Urothelium cell line (cell line): ENCODE measurements around the gene MAMLD1.
"Not testable (repeated sequence)": the region's sequence is repeated elsewhere in the genome, so short reads cannot be mapped to it uniquely, and the experiment has no call there.

Experiments used
- DNase-seq: peaks from one replicate; pipeline ENCODE4 v3.0.0; 2011; ENCODE audit warnings: low spot score, mixed read lengths
- FAIRE-seq: peaks from 2 replicates; lab custom pipeline; 2011; peaks lifted over from hg19 to GRCh38; lab: Jason Lieb, UNC

The MAMLD1 gene, protein sequence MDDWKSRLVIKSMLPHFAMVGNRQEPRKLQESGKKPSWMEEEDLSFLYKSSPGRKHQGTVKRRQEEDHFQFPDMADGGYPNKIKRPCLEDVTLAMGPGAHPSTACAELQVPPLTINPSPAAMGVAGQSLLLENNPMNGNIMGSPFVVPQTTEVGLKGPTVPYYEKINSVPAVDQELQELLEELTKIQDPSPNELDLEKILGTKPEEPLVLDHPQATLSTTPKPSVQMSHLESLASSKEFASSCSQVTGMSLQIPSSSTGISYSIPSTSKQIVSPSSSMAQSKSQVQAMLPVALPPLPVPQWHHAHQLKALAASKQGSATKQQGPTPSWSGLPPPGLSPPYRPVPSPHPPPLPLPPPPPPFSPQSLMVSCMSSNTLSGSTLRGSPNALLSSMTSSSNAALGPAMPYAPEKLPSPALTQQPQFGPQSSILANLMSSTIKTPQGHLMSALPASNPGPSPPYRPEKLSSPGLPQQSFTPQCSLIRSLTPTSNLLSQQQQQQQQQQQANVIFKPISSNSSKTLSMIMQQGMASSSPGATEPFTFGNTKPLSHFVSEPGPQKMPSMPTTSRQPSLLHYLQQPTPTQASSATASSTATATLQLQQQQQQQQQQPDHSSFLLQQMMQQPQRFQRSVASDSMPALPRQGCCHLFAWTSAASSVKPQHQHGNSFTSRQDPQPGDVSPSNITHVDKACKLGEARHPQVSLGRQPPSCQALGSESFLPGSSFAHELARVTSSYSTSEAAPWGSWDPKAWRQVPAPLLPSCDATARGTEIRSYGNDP

DNA sequence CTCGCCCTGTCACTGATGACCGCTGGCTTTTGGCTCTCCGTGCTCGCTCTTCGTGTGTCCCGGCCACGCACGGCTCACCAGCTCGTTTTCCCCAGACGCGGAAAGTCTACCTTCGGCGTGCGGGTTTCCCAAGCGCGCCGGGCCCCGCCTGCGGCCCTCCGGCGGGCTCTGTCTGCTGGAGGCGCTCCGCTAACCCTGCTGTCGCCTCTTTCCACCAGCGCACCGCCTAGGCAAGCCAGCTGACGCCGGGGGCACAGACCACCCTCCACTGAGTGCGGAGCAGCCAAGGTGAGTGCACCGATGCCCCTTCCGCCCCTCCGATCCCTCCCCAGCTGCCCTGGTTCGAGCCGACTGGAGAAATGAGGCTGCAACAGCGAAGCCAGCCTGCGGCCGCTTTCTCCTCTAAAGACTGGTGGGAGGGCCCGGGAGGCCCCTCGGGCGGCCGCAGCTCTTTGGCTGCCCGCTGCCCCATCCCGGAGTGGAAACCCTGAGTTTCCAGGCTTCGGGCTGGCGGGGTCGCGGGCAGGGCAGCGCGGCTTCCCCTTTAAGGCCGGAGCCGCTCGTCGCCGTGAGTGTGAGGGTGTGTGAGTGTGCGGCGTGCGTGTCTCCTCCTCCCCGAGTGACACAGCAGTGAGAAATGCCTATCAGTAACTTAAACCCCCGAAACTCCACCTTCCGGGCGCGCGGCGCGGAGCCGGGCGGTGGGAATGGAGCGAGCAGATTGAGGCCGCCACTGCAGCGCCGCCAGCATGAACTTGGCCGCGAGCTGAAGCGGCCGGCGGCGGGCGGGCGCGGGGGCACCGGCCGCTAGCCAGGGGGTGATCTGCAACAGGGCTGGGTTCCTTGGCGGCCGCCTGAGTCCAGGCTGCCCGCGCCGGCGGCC lies at the start of gene MAMLD1:
TSS of gene MAMLD1 (plus strand) at position 719 of the 883 bp plus-strand sequence. CDS start 82,200 bp downstream, outside the sequence.
- no peak for FAIRE-seq
- DNase-seq = peak; percentile 49

GRCh38 chrX:150313514-150313913 lies 49.6 kb upstream of the MAMLD1 start:
- no peak for FAIRE-seq
- DNase-seq = no peak

- DNase-seq (no peak), FAIRE-seq (no peak)
These were observed 48.9 kb upstream of the MAMLD1 start for GRCh38 chrX:150314186-150314585.

DNA sequence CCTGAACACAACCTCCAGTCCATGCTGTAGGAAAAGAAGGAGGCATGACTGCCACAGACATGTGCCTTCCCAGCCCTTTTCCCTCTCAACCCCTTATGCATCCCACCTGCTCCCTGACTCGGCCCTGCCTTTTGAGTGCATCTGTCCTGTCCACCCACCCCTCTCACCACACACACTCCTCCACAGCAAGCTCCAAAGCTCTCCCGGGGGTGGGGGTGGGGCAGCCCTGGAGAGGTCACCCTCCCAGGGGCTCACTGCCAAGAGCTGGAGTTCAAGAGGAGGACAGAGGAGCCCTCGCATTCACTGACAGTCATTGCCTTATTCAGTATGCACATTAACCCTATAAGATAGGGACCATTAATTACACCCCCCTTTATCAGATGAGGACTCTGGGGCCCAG lies 46.6 kb upstream of the MAMLD1 start:
- FAIRE-seq (no peak), DNase-seq (no peak)

GRCh38 chrX:150323020-150323419 lies 40.1 kb upstream of the MAMLD1 start:
- no peak for FAIRE-seq

GRCh38 chrX:150324035-150324728 lies 38.9 kb upstream of the MAMLD1 start:
- peak; percentile 67 for DNase-seq
- FAIRE-seq = no peak

More at GRCh38 chrX:150323020-150323419, 40.1 kb upstream of the MAMLD1 start:
- no peak for DNase-seq

DNA sequence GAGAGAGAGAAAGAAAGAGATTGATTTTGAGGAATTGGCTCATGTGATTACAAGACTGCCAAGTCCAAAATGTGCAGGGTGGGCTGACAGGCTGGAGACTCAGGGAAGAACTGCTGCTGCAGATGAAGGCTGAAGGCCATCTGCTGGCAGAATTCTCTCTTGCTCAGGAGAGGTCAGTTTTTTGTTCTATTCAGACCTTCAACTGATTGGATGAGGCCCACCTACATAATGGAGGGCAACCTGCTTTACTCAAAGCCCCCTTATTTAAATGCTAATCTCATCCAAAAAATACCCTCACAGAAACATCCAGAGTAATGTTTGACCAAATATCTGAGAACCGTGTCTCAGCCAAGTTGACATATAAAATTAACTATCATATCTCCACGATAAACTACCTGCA lies 38.2 kb upstream of the MAMLD1 start:
- FAIRE-seq (no peak), DNase-seq (no peak)

DNA sequence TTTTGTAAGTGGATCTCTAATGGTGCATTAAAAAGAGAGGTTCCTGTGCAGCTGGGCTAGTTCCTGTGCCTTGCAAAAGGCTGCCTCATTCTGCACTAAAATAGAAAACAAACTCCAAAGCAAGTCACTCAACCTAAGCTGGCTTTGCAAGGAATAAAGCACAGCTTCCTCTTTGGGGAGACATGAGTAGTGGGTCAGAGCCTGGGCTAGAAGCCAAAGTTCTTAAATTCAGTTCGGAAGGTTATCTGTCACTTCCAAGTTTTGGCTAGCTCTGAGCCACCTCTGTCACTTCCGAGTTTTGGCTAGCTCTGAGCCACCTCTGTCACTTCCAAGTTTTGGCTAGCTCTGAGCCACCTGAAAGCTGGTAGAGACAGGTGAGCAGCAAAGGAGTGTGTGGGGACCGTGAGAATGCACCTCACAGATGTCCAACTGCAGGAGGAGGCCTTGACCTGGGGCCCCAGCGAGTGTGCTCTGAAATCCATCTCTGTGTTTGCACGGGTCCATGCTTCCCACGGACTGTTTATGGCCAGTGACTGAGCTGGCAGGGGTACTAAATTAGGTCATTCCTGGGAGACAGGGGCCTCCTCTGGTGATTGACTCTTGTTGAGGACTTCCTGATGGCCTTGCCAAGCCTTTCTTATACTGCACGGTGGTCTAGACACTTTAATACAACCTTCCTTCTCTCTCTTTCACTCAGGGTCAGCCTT lies 36.4 kb upstream of the MAMLD1 start:
- no peak for DNase-seq
- no peak for FAIRE-seq

- DNase-seq (no peak), FAIRE-seq (no peak)
These were observed 33.8 kb upstream of the MAMLD1 start for GRCh38 chrX:150329282-150329681.

GRCh38 chrX:150329868-150330267 lies 33.2 kb upstream of the MAMLD1 start:
- no peak for FAIRE-seq

GRCh38 chrX:150332023-150332422 lies 31.1 kb upstream of the MAMLD1 start:
- no peak for FAIRE-seq
- DNase-seq = no peak

More at GRCh38 chrX:150329868-150330267, 33.2 kb upstream of the MAMLD1 start:
- no peak for DNase-seq

DNA sequence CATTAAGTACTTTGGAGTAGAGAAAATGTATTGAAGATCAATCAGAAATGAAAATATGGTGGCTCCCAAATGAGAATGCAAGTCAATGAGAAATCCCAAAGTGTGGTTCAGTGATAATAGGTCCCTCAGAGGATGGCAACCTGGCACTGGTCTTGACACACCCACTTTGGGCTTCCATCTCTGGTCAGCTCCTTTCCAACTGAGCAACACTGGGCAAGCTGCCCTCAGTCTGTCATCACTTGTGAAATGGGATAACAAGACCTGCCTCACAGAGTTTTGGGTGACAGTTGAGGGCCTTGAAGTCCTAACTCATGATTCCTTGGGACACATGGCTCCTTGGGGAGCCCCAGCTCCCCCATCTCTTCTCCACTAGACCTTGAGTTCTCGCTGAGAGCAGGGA lies 29.0 kb upstream of the MAMLD1 start:
- DNase-seq = no peak
- no peak for FAIRE-seq

- no peak for DNase-seq
- FAIRE-seq = no peak
These were observed 28.1 kb upstream of the MAMLD1 start for GRCh38 chrX:150334981-150335380.

GRCh38 chrX:150337026-150337425 lies 26.1 kb upstream of the MAMLD1 start:
- DNase-seq (no peak), FAIRE-seq (no peak)

DNA sequence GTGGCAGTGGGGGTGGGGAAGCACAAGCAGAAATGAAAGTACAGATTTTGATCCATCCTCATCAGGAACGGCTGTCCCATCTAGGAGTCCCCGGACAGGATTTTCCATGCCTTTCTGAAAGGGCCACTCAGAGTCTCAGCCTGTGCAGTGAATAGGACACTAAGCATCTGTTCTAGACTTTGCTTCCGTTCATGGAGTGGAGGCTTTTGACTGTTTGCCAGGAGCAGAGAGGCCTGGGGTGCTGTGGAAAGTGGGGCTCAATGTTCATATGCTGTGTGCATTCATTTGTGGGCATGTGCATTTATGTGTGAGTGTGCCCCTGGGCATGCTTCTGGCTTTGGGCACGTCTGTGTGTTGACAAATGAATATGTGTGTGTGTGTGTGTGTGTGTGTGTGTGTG lies 25.6 kb upstream of the MAMLD1 start:
- DNase-seq (no peak), FAIRE-seq (no peak)

DNA sequence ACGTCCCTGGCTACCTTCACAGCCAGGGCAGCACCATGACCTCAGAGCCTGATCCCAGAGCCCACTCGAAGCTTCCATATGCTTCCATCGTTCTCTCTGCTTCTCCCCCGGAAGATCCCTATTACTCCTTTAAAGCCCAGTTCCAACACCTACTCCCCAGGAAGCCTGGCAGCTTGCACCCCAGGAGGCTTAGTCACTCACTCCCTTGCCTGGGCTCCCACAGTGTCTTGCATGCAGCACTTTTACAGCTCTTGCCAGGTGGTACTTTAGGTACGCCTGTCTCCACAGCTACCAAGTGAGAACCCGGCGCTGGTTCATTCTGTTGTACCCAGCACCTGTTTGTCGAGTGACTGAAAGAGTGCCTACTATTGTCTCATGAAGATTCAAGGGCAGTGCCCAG lies 24.5 kb upstream of the MAMLD1 start:
- DNase-seq = no peak
- FAIRE-seq = no peak

DNA sequence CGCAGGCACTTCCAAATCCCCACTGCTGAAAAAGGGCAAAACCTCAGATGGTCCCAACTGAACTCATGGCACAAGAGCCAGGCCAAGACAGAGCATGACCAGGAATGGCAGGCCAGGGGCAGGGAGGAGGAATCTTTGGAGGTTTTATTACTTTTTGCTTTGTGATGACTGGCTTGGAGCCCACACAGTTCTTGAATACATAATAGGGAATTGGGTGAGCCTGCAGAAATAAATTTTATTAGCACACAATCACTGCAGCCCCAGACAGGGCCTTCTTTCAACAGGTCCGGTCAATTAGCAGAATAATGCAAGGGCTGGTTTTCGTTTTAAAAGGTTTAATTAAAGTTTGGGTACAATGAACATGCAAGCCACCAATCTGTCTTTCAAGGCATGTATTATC lies 23.4 kb upstream of the MAMLD1 start:
- DNase-seq = no peak
- FAIRE-seq = no peak

DNA sequence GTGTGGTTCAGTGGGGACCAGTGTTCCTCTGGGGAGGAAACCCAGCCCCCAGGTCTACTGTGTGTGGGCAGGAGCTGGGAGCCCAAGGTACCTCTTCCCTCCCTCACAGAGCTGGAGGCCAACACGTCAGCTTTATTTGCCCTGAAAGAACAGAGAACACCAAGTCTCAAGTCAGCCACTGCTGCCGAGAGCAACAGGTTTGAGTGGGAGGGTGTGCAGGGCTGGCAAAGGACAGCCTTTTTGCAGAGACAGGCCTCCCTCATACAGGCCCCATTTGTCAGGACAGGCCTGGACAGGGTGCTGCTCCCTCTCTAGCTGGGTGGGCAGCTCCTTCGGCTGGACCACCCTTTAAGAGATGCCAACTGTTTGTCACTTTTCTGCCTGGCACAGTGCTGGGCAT lies 22.8 kb upstream of the MAMLD1 start:
- not testable (repeated sequence) for FAIRE-seq, DNase-seq

GRCh38 chrX:150347471-150347870 lies 15.6 kb upstream of the MAMLD1 start:
- FAIRE-seq (no peak), DNase-seq (no peak)

- no peak for DNase-seq
- no peak for FAIRE-seq
These were observed 14.8 kb upstream of the MAMLD1 start for GRCh38 chrX:150348365-150348764.
